H1 (cell line): ENCODE results near the gene DPPA4. TPM values are rescaled to one million over a fixed set of nuclear protein-coding genes. Genes with fewer than 3 reads are reported as not detected.
A peak's percentile ranks its signal among the peaks of the same experiment; 100 is the strongest.

Experiments used
- EZH2 ChIP-seq: fragments of 200-600 bp; sonication (generic); IDR thresholded peaks from 2 replicates; pipeline ENCODE4 v1.7.1; 2012; ENCODE audit warnings: low read depth, mild to moderate bottlenecking, moderate library complexity, low read length, inconsistent platforms; ENCODE audit not compliant: severe bottlenecking
- TEAD4 ChIP-seq: IDR thresholded peaks from 2 replicates; pipeline ENCODE4 v1.6.1; 2012; ENCODE audit warnings: low read depth, low read length, inconsistent platforms, mixed read lengths
- polyA plus RNA-seq, 7 experiments: library from polyadenylated mRNA; depleted of rRNA in 3 of 7; stranded (reverse) in 5 of 7; unstranded in 2 of 7; fragments of >200 nt in 5 of 7; fragments of 200-250 nt in 2 of 7; gene quantifications; 1 replicate in 5 of 7; 2 replicates in 1 of 7; 4 replicates in 1 of 7; pipeline versions ENCODE4 v1.2.1 to v1.2.3, GENCODE V29; 2011 to 2013; ENCODE audit warnings: missing spikeins in 2 of 7, mixed read lengths in 2 of 7
- total RNA-seq: library from RNA; stranded (reverse); fragmentation: NEBNext Ultra II Directional; extraction: Animal tissue kit (Norgen Biotek cat#: 25700); gene quantifications from 2 replicates; pipeline ENCODE4 v1.2.1, GENCODE V29; 2021

The DPPA4 gene
- total and polyA plus RNA-seq, 2 of the 8 experiments (the other 6 are each of a cell fraction or from before 2014, with no cell fraction given): 424 to 772 TPM

DNA sequence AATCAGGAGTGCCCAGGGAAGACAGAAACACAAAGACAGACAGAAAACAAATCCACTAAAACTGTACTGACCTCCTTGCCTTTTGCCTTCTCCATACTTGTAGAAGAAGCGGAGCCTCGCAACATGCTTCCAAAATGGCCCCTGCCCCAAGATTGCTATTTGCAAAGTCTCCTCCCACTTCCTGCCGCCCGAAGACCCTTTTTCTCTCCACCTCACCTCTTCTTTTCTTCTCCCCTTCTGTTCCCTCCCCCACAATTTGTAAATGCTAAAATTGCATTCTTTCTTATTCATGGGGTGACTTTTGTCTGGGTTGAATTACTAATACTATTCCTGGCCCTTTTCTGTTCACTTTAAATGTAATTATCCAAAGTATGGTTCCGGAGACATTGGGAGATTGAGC is at the start of gene DPPA4 (continued):
- TF ChIP-seq TEAD4: peak; percentile 55
- TF ChIP-seq EZH2: no peak
- TF ChIP-seq, all 59 proteins: peak for 13
